HL-60 (cell line): ENCODE results near the gene OTOS.

Experiments used
- CTCF ChIP-seq: IDR thresholded peaks from one replicate; pipeline ENCODE4 v1.5.1; 2011; ENCODE audit warnings: low read length, control low read depth, inconsistent platforms; ENCODE audit not compliant: insufficient read depth
- POLR2AphosphoS5 ChIP-seq: IDR thresholded peaks from 2 replicates; pipeline ENCODE4 v1.6.1; 2012; ENCODE audit warnings: low read depth
- REST ChIP-seq: IDR thresholded peaks from 2 replicates; pipeline ENCODE4 v1.6.1; 2012; ENCODE audit warnings: low read depth; ENCODE audit not compliant: insufficient replicate concordance

- no peak for TF ChIP-seq CTCF
- no peak for TF ChIP-seq POLR2AphosphoS5
- no peak for TF ChIP-seq REST
These were observed 33.5 kb downstream of the OTOS start for GRCh38 chr2:240106765-240107476.
